Neural cell (in vitro differentiated cells): ENCODE results near the gene ZNF407. TPM values are rescaled to one million over a fixed set of nuclear protein-coding genes. Genes with fewer than 3 reads are reported as not detected.
A peak's percentile ranks its signal among the peaks of the same experiment; 100 is the strongest.

Source experiments
- H2AFZ ChIP-seq: fragments of 200-600, 300-800 bp; sonication (generic), shearing (Covaris generic); 2 replicates; pipeline ENCODE4 v1.6.0; 2014; ENCODE audit warnings: low read depth, mild to moderate bottlenecking, antibody characterized with exemption, low read length, moderate library complexity
- H3F3A ChIP-seq: fragments of 200-600 bp; shearing (Covaris generic); 2 replicates; pipeline ENCODE4 v1.6.1; 2016; ENCODE audit warnings: mild to moderate bottlenecking, moderate library complexity, mixed read lengths, antibody characterized with exemption, low read length; ENCODE audit not compliant: insufficient read depth, poor library complexity, severe bottlenecking
- H3K27ac ChIP-seq: fragments of 200-600, 300-800 bp; sonication (generic), shearing (Covaris generic); 2 replicates; pipeline ENCODE4 v1.5.1; 2014; ENCODE audit warnings: mild to moderate bottlenecking, low read length, moderate library complexity
- H3K27me3 ChIP-seq: fragments of 300-800, 200-600 bp; sonication (generic), shearing (Covaris generic); 2 replicates; pipeline ENCODE4 v1.6.0; 2014; ENCODE audit warnings: mild to moderate bottlenecking, low read depth, low read length, moderate library complexity; ENCODE audit not compliant: insufficient read depth
- H3K36me3 ChIP-seq: fragments of 300-800, 200-600 bp; sonication (generic), shearing (Covaris generic); 2 replicates; pipeline ENCODE4 v1.5.1; 2014; ENCODE audit warnings: mild to moderate bottlenecking, antibody characterized with exemption, low read length, moderate library complexity; ENCODE audit not compliant: insufficient read depth
- H3K4me2 ChIP-seq: fragments of 300-800, 200-600 bp; sonication (generic), shearing (Covaris generic); 2 replicates; pipeline ENCODE4 v1.6.0; 2014; ENCODE audit warnings: mild to moderate bottlenecking, low read length
- H3K4me3 ChIP-seq: fragments of 300-800, 200-600 bp; sonication (generic), shearing (Covaris generic); 2 replicates; pipeline ENCODE4 v1.5.1; 2014; ENCODE audit warnings: mild to moderate bottlenecking, low read length, moderate library complexity
- H3K79me2 ChIP-seq: fragments of 200-600 bp; shearing (Covaris generic); replicated peaks from 2 replicates; pipeline ENCODE4 v1.6.0; 2014; ENCODE audit warnings: mild to moderate bottlenecking, low read length, moderate library complexity; ENCODE audit not compliant: insufficient read depth
- H3K9ac ChIP-seq: fragments of 300-800, 200-600 bp; sonication (generic), shearing (Covaris generic); 2 replicates; pipeline ENCODE4 v1.6.1; 2016; ENCODE audit warnings: mild to moderate bottlenecking, low read length, mixed read lengths
- H3K9me2 ChIP-seq: fragments of 200-600 bp; shearing (Covaris generic); 2 replicates; pipeline ENCODE4 v1.6.1; 2016; ENCODE audit warnings: mild to moderate bottlenecking, low read length, mixed read lengths; ENCODE audit not compliant: insufficient read depth
- H3K9me3 ChIP-seq: fragments of 200-600, 300-800 bp; sonication (generic), shearing (Covaris generic); 2 replicates; pipeline ENCODE4 v1.6.1; 2016; ENCODE audit warnings: mild to moderate bottlenecking, mixed run types, low read length, moderate library complexity, mixed read lengths
- H4K20me1 ChIP-seq: fragments of 200-600 bp; shearing (Covaris generic); 2 replicates; pipeline ENCODE4 v1.6.1; 2016; ENCODE audit warnings: mild to moderate bottlenecking, mixed run types; ENCODE audit not compliant: insufficient read depth
- EP300 ChIP-seq: fragments of 450-650 bp; conservative IDR thresholded peaks from 2 replicates; pipeline ENCODE4 v1.6.1; 2014; ENCODE audit warnings: antibody characterized with exemption, mild to moderate bottlenecking, moderate library complexity; ENCODE audit not compliant: poor library complexity, severe bottlenecking
- EZH2 ChIP-seq: fragments of 200-600, 300-800 bp; shearing (Covaris generic), sonication (generic); IDR thresholded peaks from 2 replicates; pipeline ENCODE4 v1.6.1; 2014; ENCODE audit warnings: antibody characterized with exemption, low read length, borderline replicate concordance, mild to moderate bottlenecking; ENCODE audit not compliant: insufficient read depth, poor library complexity, severe bottlenecking
- MXI1 ChIP-seq: fragments of 450-650 bp; conservative IDR thresholded peaks from 2 replicates; pipeline ENCODE4 v1.6.1; 2014; ENCODE audit warnings: antibody characterized with exemption, mild to moderate bottlenecking; ENCODE audit not compliant: poor library complexity, severe bottlenecking
- POLR2AphosphoS5 ChIP-seq: IDR thresholded peaks from 2 replicates; pipeline ENCODE4 v1.6.1; 2012
- RAD21 ChIP-seq: fragments of 450-650 bp; conservative IDR thresholded peaks from 2 replicates; pipeline ENCODE4 v1.6.1; 2014; ENCODE audit warnings: antibody characterized with exemption, mild to moderate bottlenecking, moderate library complexity
- SMC3 ChIP-seq: fragments of 450-650 bp; conservative IDR thresholded peaks from 2 replicates; pipeline ENCODE4 v1.6.1; 2014; ENCODE audit warnings: antibody characterized with exemption, mild to moderate bottlenecking, moderate library complexity; ENCODE audit not compliant: poor library complexity
- TAF1 ChIP-seq: IDR thresholded peaks from 2 replicates; pipeline ENCODE4 v1.6.1; 2012; ENCODE audit warnings: low read depth
- polyA plus RNA-seq: library from polyadenylated mRNA; depleted of rRNA; stranded (reverse); fragments of >200 nt; gene quantifications from 2 replicates; pipeline ENCODE4 v1.2.3, GENCODE V29; 2014
- TF ChIP-seq, protein P1 (sequence below): fragments of 450-650 bp; IDR thresholded peaks from 2 replicates; pipeline ENCODE4 v1.5.1; 2014; ENCODE audit warnings: antibody characterized with exemption, mild to moderate bottlenecking, moderate library complexity; ENCODE audit not compliant: poor library complexity, severe bottlenecking
- TF ChIP-seq, protein P2 (sequence below): IDR thresholded peaks from 2 replicates; pipeline ENCODE4 v1.6.1; 2012; ENCODE audit warnings: borderline replicate concordance

Gene ZNF407
- polyA plus RNA-seq, 1 donor from 2014 or later: 2.9 TPM

DNA sequence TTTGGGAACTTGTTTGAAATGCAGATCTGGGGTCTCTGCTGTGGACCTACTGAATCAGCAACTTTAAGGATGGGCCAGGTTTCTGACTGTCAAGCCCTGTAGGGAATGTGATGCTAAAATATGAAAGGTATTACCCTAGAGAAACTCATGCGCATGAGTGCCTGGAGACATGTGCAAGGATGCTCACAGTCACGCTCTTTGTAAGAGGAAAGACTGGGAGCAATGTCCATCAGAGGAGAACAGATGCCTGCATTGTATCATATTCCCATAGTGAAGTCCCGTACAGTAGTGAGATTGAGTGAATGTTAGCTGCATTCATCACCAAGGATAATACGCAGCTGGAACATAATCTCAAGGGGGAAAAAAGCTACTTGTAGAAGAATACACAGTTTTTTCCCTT is 14.1 kb downstream of the ZNF407 start:
- Histone ChIP-seq H2AFZ (no peak overlapping the region), H3K79me2 (no peaks in the 10 kb centered on the region), H4K20me1 (no peaks in the 10 kb centered on the region), H3K9me3 (no peaks in the 10 kb centered on the region), H3K36me3 (no peaks in the 10 kb centered on the region), H3K27ac (no peak overlapping the region), H3K9me2 (no peaks in the 10 kb centered on the region), H3K4me2 (no peak overlapping the region), H3F3A (no peaks in the 10 kb centered on the region), H3K27me3 (no peaks in the 10 kb centered on the region), H3K4me3 (no peak overlapping the region), H3K9ac (no peak overlapping the region)
- no peak for TF ChIP-seq MXI1
- TF ChIP-seq SMC3: no peak
- no peak for TF ChIP-seq RAD21
- no peak for TF ChIP-seq POLR2AphosphoS5
- TF ChIP-seq EZH2: no peak
- TF ChIP-seq EP300: no peak
- no peak for TF ChIP-seq TAF1
- TF ChIP-seq, protein P1, sequence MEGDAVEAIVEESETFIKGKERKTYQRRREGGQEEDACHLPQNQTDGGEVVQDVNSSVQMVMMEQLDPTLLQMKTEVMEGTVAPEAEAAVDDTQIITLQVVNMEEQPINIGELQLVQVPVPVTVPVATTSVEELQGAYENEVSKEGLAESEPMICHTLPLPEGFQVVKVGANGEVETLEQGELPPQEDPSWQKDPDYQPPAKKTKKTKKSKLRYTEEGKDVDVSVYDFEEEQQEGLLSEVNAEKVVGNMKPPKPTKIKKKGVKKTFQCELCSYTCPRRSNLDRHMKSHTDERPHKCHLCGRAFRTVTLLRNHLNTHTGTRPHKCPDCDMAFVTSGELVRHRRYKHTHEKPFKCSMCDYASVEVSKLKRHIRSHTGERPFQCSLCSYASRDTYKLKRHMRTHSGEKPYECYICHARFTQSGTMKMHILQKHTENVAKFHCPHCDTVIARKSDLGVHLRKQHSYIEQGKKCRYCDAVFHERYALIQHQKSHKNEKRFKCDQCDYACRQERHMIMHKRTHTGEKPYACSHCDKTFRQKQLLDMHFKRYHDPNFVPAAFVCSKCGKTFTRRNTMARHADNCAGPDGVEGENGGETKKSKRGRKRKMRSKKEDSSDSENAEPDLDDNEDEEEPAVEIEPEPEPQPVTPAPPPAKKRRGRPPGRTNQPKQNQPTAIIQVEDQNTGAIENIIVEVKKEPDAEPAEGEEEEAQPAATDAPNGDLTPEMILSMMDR: no peak
- TF ChIP-seq, protein P2, sequence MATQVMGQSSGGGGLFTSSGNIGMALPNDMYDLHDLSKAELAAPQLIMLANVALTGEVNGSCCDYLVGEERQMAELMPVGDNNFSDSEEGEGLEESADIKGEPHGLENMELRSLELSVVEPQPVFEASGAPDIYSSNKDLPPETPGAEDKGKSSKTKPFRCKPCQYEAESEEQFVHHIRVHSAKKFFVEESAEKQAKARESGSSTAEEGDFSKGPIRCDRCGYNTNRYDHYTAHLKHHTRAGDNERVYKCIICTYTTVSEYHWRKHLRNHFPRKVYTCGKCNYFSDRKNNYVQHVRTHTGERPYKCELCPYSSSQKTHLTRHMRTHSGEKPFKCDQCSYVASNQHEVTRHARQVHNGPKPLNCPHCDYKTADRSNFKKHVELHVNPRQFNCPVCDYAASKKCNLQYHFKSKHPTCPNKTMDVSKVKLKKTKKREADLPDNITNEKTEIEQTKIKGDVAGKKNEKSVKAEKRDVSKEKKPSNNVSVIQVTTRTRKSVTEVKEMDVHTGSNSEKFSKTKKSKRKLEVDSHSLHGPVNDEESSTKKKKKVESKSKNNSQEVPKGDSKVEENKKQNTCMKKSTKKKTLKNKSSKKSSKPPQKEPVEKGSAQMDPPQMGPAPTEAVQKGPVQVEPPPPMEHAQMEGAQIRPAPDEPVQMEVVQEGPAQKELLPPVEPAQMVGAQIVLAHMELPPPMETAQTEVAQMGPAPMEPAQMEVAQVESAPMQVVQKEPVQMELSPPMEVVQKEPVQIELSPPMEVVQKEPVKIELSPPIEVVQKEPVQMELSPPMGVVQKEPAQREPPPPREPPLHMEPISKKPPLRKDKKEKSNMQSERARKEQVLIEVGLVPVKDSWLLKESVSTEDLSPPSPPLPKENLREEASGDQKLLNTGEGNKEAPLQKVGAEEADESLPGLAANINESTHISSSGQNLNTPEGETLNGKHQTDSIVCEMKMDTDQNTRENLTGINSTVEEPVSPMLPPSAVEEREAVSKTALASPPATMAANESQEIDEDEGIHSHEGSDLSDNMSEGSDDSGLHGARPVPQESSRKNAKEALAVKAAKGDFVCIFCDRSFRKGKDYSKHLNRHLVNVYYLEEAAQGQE: no peak

DNA sequence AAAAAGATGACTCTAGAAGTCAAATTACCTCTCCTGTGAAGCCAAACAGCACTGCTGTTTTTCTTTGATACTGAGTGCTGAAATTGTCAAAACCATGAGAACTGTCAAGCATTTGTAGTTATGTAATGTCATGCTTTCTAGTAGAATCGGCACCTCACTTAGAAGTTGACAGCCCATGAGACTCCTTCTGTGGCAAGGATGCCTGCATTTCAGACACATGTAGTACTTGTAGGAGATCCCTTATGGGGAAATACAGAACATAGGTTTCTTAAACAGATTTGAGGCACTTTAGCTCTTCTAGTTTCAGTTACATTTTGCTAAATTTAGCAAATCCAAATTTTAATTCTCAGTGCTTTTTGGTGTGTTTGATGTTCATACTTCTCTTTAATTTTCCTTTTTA is 15.7 kb downstream of the ZNF407 start:
- Histone ChIP-seq H3K79me2 (no peaks in the 10 kb centered on the region), H3K4me3 (peak overlapping the region; percentile 6), H3F3A (no peaks in the 10 kb centered on the region), H2AFZ (no peak overlapping the region), H3K27me3 (no peaks in the 10 kb centered on the region), H3K9ac (no peak overlapping the region), H3K36me3 (no peaks in the 10 kb centered on the region), H3K9me2 (no peaks in the 10 kb centered on the region), H3K27ac (no peak overlapping the region), H4K20me1 (no peaks in the 10 kb centered on the region), H3K9me3 (no peaks in the 10 kb centered on the region), H3K4me2 (peak overlapping the region; percentile 2)
- TF ChIP-seq, protein P1: no peak
- peak; percentile 47 for TF ChIP-seq POLR2AphosphoS5
- peak; percentile 86 for TF ChIP-seq EP300
- TF ChIP-seq MXI1: peak; percentile 66
- no peak for TF ChIP-seq RAD21
- TF ChIP-seq SMC3: no peak
- no peak for TF ChIP-seq EZH2
